ENCODE data around the gene ZNF862. TPM values are rescaled to one million over a fixed set of nuclear protein-coding genes. Genes with fewer than 3 reads are reported as not detected.
A peak's percentile ranks its signal among the peaks of the same experiment; 100 is the strongest.

Gene ZNF862
- total RNA-seq (2021; fragmentation: NEBNext Ultra II Directional; extraction: Animal tissue kit (Norgen Biotek cat#: 25700)) (2.5 and 3.9 TPM in 2 replicates), polyA plus RNA-seq (2011; rRNA removed) (1.8 and 2.8 TPM in 2 replicates), polyA minus RNA-seq (2011; rRNA and poly(A)+ RNA removed) (4.0 and 5.4 TPM in 2 replicates)
- 2.4 TPM for polyA plus RNA-seq (2011; cell fraction: cytosol; rRNA removed)
- polyA plus RNA-seq (2011; cell fraction: nucleus; rRNA removed) = 9.0 TPM
- polyA plus RNA-seq (2012, experiment 1 of 2) = 1.8 to 3.1 TPM (median 2.4 TPM) in 4 replicates
- polyA plus RNA-seq (2012, experiment 2 of 2) = 0.62 TPM
- 1.1 TPM for polyA plus RNA-seq (2013, experiment 1 of 2)
- polyA plus RNA-seq (2013, experiment 2 of 2) = 1.2 TPM
- polyA minus RNA-seq (2011; cell fraction: cytosol; rRNA and poly(A)+ RNA removed) = 1.5 TPM
- polyA minus RNA-seq (2011; cell fraction: nucleus; rRNA and poly(A)+ RNA removed) = 8.9 TPM
- long read RNA-seq, experiment 1, partial matches to known transcripts = 0 of 2 reads
- long read RNA-seq, experiment 1, other reads (novel, unspliced or antisense) = 2 of 2 reads
- long read RNA-seq, experiment 2, partial matches to known transcripts = 0 of 2 reads
- long read RNA-seq, experiment 2, other reads (novel, unspliced or antisense) = 2 of 2 reads

DNA sequence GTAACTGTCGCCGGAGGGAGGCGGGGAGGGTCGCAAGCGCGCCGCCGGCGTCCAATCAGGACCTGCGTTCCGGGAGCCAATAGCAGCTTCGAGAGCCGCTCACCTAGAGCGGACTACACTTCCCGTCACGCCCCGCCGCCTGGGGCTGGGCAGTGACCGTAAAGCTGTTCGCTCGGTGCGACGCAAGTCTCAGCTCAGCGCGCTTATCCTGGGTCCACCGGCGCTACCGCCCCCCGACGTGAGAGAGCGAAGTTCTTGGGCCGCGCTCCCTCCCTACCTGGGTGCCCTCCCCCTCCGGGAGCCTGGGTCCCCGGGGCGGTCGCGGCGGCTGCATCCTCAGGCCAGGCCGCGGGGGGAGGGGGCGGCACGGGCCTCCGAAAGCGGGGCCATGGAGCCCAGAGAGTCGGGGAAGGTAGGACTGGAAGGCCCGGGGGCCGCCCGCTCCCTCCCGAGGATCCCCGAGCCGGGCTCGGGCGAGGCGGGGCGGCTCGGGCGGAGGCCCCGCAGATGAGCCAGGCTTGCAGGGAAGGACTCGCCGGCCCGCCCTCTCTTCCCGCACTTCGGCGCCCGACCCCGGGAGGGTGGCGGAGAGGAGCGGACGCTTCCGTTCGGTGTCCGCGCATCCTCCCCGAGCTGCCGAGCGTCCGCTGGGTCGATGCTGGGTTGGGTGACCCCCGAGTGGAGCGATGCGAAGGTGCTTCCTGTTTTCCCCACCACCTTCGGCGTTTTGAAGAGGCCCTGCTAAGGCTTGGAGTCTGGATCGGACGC is at the start of gene ZNF862:
ZNF862 (plus strand) TSS at position 152 of the 768 bp plus-strand sequence; CDS start at position 389, 237 bp downstream.
- no peak within 1 kb of the TSS for H3K14ac ChIP-seq (ENCODE audit: insufficient read length)
- peak within 1 kb of the TSS; percentile 91 to 94 for H3K4me2 ChIP-seq (ENCODE audit: insufficient read depth in 1 of 2, low read depth in 2 of 2, low read length in 2 of 2)
- H3K4me3 ChIP-seq (ENCODE audit: extremely low read depth in 1 of 4, insufficient read depth in 2 of 4, low read depth in 3 of 4, low read length in 4 of 4) = peak within 1 kb of the TSS; percentile 61 to 91 (median 82)
- H3K9ac ChIP-seq (replicated peaks in 1 of 4; ENCODE audit: extremely low read depth in 1 of 4, low read depth in 3 of 4, low read length in 3 of 4) = peak within 1 kb of the TSS; percentile 46 to 65 (median 52)
- POLR2A ChIA-PET (ENCODE audit: partially characterized antibody) = interaction anchor here (0.9 to 2.9 kb wide), 6 partner anchors 11 to 71 kb away, joined by 3 to 14 read pairs (median 4); no protein-coding TSS in a partner anchor
- WGBS, 2 experiments (ENCODE audit: extremely low coverage in 1 of 2, insufficient coverage in 1 of 2, insufficient read length in 1 of 2, insufficient replicate concordance in 2 of 2, low coverage in 1 of 2, low lambda C conversion rate in 2 of 2, missing lambda C conversion rate in 1 of 2) = 1% methylated on average over 43 of the region's 86 CpGs; no CpG with 5 or more reads in 1 of the 2 experiments
- H2BK15ac ChIP-seq (ENCODE audit: low read length) = no peak within 1 kb of the TSS
- no peaks in the 10 kb centered on the region; a peak in 2 of 7 replicates for H3K27me3 ChIP-seq (replicated peaks in 1 of 4; ENCODE audit: control insufficient read depth in 3 of 4, extremely low read depth in 1 of 4, insufficient read depth in 3 of 4, low read length in 3 of 4)
- H2BK12ac ChIP-seq (ENCODE audit: low read depth, low read length) = 0 out of 2 replicates have a peak within 1 kb of the TSS, but pooled peaks have one; percentile 32
- H4K5ac ChIP-seq (ENCODE audit: insufficient read length, low read depth, low read length) = no peak within 1 kb of the TSS
- no peak within 1 kb of the TSS for H2AK5ac ChIP-seq (ENCODE audit: low read depth, low read length)
- H4K20me1 ChIP-seq (replicated peaks in 1 of 2; ENCODE audit: control insufficient read depth in 1 of 2, insufficient read depth in 2 of 2, low read length in 2 of 2) = no peaks in the 10 kb centered on the region
- DNase-seq (ENCODE audit: low read depth in 1 of 2, low spot score in 2 of 2) (peak; percentile 93 to 96), FAIRE-seq (peak; percentile 39)
- no peak within 1 kb of the TSS for H3K23ac ChIP-seq (ENCODE audit: insufficient read length)
- no peaks in the 10 kb centered on the region for H3K79me1 ChIP-seq (ENCODE audit: low read depth, low read length)
- CTCF ChIA-PET (ENCODE audit: partially characterized antibody) = interaction anchor here (1.3 to 3.0 kb wide), 5 partner anchors 11 to 38 kb away, joined by 3 to 25 read pairs (median 6); no protein-coding TSS in a partner anchor
- H3K27ac ChIP-seq (ENCODE audit: low read depth, low read length) = peak within 1 kb of the TSS; percentile 18; the same call in 1 of the 2 replicates
- no peaks in the 10 kb centered on the region for H3K79me2 ChIP-seq (ENCODE audit: control insufficient read depth in 1 of 2, insufficient read depth in 2 of 2, low read length in 2 of 2)
- no peak within 1 kb of the TSS for H4K91ac ChIP-seq (replicated peaks; ENCODE audit: insufficient read length, low read length)
- H2BK5ac ChIP-seq (ENCODE audit: low read depth, low read length) = no peak within 1 kb of the TSS
- peak within 1 kb of the TSS; percentile 56; the same call in 1 of the 2 replicates for H3K18ac ChIP-seq (ENCODE audit: extremely low read depth, low read length)
- H3K56ac ChIP-seq (replicated peaks; ENCODE audit: insufficient read length, low read depth, low read length) = no peak within 1 kb of the TSS
- no peak within 1 kb of the TSS for H2BK120ac ChIP-seq (replicated peaks; ENCODE audit: low read depth, low read length)
- H2AFZ ChIP-seq (ENCODE audit: low read length) = no peak within 1 kb of the TSS
- peaks cover 5% of the 10 kb centered on the region; the same call in 1 of the 2 replicates for H3K23me2 ChIP-seq (ENCODE audit: low read depth, low read length)
- H3K36me3 ChIP-seq (ENCODE audit: control insufficient read depth in 2 of 4, insufficient read depth in 4 of 4, low read length in 3 of 4) = no peaks in the 10 kb centered on the region
- no peak within 1 kb of the TSS for H2BK20ac ChIP-seq (ENCODE audit: low read length)
- H4K8ac ChIP-seq (ENCODE audit: extremely low read depth, insufficient read depth, low read length) = peak within 1 kb of the TSS; percentile 68; the same call in 1 of the 2 replicates
- no peaks in the 10 kb centered on the region for H3K9me3 ChIP-seq (ENCODE audit: insufficient read depth in 2 of 2, low read depth in 1 of 2, low read length in 1 of 2)
- H3K4me1 ChIP-seq (replicated peaks in 1 of 4; ENCODE audit: control insufficient read depth in 3 of 4, insufficient read depth in 4 of 4, low read length in 3 of 4) = peaks cover 0 to 6% (median 0%) of the 10 kb centered on the region in 4 experiments; a peak in 3 of 7 replicates
- no peak within 1 kb of the TSS for H3K4ac ChIP-seq (replicated peaks; ENCODE audit: insufficient read length, low read depth, low read length)
- TF ChIP-seq SIX5 (IDR thresholded peaks at IDR 0.05; ENCODE audit: low read depth, low read length) (peak; percentile 82), ATF3 (IDR thresholded peaks at IDR 0.05; ENCODE audit: insufficient read depth, low read depth, low read length) (peak; percentile 81), TAF1 (IDR thresholded peaks at IDR 0.05; ENCODE audit: low read depth, low read length) (no peak; the same call in 1 of the 2 replicates), SP1 (IDR thresholded peaks at IDR 0.05; ENCODE audit: low read depth, low read length) (no peak)
